NCI-H345 treated with DMSO at 0.1 percent for 48 hours (cell line): Measurements from ENCODE around the gene SLC6A13.
"Not testable (repeated sequence)": the region's sequence is repeated elsewhere in the genome, so short reads cannot be mapped to it uniquely, and the experiment has no call there.

Experiments used
- DNase-seq: peaks from one replicate; lab custom pipeline; 2025; ENCODE audit not compliant: unreplicated experiment; lab: John Stamatoyannopoulos, UW

Gene SLC6A13

DNA sequence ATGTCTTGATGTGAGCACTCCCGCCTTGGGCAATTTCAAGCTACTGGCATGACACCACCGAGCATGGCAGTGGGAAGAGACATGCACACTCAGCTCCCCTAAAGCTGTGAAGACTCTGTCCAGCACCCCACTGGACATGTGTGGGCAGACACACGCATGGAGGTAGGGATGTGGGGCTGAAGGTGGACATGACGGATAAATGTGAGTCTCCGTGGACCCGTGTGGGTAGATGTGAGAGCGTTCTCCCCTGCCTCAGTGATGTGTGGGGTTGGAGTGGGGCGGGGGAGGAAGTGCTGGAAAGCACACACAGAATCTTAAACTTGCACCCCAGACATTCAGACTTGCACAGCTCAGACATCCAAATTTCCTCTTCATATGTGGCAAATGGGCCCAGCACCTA, 61.3 kb downstream of the SLC6A13 start:
- DNase-seq, result no peak

DNA sequence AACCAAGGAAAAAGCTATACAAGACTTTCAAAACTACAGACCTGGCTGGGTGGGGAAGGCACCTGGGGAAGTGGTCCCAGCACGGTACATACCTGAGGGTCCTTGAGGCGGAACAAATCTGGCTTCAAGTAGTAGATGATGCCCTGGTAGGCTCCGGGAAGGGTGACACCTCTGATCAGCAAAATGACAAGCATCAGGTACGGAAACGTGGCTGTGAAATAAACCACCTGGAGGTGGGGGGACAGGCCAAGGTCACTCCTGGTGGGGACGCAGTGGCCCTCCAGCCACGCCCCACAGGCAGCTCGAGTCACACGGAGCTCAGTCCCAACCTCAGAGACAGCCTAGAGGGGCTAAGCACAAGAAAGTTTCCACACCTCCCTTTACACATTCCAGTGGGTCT, 63.9 kb downstream of the SLC6A13 start:
- DNase-seq, result no peak

DNA sequence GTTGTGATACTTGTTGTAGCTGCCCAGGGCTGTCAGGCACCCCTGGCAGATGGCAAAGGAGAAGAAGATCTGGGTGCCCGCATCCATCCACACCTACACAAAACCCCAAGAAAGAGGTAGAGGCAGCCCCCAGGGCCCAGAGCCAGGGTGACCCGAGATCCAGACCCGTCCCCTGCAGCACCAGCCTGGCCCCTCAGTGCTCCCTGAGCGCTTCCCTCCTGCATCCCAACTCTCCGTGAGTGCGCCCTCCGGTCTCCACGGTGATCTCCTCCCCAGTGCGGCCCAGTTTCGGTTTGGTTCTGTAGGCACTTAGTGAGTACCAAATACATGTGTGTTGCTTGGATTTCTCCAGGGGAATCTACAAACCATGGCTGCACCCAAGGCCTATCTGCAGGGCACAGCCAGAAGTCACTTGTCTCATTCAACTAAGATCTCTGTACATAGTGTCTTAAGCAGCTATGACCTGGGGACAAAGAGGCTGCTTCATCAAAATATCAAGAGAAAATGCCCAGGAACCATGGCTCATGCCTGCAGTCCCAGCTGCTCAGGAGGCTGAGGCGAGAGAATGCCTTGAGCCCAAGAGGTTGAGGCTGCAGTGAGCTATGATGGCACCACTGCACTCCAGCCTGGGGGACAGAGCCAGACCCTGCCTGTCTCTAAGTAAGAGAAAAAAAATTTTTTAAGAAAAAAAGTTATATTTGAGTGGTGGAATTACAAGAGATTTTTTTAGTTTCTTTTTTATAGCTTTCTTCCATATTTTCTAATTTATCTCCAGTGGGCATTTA, 64.5 kb downstream of the SLC6A13 start:
- no peak for DNase-seq

DNA sequence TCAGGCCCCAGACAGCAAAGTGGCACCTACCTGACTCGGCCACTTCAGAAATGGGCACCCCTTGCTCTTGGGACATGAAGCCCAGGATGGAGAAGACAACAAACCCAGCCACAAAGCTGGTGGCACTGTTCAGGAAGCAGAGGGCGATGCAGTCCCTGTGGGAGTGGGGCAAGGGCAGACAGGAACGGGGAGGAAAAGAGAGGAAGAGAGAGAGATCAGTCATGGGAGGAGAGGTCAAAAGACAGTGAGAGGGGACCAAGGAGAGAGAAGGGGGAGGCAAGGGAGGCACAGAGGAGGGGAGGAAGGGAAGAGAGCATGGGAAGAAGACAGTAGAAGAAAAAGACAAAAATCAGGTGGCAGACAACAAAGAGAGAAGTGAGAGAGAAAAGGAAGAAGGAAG, 65.3 kb downstream of the SLC6A13 start:
- DNase-seq, result no peak

DNA sequence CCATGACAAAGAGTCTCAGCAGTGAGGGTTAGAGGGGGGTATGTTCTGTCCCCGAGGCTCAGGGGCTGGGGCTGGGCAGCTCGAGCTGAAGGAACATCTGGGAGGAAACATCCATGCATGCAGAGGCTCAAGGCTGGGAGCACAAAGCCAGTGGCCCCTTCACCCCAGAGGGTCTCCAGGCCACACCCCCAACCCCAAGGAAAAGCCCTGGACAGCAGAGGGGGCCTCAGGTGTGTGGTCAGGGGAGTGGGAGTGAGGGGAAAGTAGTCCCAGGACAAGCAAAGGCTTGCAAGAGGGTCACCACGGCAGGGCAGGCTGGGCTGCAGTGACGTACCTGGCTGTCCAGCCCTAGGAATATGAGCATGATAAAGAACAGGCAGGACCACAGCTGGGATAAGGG, 66.2 kb downstream of the SLC6A13 start:
- DNase-seq, result no peak

DNA sequence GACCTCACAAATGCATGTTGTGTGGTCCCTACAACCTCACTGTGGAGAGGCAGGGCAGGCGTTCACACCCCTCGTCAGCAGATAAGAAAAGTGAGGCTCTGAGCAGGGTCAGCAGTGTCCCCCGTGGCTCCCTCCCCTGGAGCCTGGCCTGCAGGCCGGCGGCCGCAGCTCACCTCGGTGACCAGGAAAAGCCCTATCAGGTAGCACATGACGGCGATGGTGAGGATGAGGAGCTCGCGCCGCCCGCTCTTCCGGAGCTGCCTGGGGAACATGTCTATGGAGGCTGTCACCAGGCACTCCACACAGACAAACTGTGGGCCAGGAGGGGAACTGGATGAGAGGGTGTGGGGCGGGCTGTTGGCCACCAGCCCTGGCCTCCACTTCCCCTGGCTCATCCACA, 66.7 kb downstream of the SLC6A13 start:
- DNase-seq, result no peak

DNA sequence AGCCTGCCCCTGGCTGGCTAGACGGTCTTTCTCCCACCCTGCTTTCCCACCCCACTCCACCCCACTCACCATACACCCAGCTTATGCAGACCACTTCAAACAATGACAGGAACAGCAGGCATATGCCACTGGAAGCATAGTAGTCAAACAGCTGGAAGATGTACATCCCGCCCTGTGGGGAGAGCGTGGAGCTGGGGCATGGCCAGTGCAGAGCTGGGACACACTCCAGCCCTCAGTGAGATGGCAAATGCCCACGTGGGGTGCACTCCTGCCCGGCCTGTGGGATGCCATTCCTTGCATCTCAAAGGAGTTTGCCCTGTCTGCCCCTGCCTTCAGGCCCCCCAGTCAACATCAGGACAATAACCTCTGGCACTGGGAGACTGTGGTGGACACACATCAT, 67.5 kb downstream of the SLC6A13 start:
- DNase-seq, result no peak

DNA sequence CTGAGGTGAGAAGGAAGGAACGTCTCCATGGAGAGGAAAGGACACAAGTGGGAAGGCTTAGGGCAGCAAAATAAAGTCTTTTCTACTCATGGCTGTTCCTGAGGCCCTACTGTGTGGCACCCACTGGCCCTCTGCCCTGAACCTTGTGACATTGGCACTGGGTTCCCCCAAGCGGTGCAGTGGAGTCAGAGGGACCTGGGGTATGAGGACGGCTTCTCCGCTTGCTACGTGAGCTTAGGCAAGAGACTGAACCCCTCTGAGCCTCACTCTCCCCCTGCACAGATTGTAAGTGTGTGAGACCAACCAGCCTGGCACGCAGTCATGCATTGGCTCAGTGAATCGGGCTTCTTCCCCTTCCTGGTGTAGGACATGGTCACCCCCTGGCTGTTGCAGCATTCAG, 68.4 kb downstream of the SLC6A13 start:
- no peak for DNase-seq

DNA sequence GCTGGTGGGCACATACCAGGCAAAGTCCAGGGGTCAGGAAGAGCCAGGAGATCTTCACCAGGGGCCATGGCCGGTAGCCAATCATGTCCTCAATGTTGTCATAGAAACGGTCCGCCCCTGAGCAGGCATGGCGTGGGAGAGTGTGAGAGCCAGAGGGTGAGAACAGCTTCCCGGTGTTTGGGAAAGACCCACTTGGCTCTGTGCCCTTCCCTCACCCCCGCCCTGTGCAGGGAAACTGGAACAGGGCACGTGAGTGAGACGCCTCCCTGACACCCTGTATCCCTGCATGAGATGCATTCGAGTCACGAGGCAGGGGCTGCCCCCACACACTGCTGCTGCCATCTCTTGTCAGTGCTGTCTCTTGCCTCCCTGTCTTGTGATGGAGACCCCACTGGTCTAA, 69.4 kb downstream of the SLC6A13 start:
- no peak for DNase-seq

DNA sequence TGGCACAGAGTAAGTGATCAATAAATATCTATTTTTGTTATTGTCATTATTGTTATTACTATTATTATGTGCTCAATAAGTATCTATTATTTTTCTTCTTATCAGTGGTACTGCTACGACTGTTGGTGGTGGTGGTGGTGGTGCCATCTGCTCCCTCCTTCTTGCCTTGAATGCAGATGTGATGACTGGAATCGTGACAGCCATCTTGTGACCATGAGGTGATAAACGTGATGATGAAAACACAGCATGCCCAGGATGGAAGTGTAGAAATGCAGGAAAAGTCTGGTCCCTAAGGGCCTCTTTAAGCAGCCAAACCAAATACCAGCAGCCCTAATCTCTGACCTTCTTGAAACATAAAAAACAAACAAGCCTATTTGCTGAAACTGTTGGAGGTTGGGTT, 71.1 kb downstream of the SLC6A13 start:
- DNase-seq, result no peak

DNA sequence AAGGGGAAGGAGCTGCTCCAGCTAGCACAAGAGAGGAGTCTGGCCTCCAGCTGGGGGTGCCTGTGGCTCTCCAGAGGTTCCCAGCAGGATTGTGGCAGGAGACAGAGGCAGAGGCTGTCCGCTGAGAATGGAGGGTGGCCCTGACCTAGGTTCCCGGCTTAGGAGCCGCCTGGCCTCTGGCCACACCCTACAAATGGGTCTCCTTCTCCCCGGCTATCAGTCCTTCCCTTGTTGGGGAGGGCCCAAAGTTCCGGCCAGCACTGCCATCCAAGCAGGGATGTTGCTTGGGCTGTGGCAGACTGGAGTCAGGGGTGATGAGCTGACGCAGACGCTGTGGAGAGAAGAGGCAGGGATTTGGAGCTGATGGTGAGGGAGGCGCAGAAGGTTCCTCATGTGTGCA, 71.8 kb downstream of the SLC6A13 start:
- no peak for DNase-seq

DNA sequence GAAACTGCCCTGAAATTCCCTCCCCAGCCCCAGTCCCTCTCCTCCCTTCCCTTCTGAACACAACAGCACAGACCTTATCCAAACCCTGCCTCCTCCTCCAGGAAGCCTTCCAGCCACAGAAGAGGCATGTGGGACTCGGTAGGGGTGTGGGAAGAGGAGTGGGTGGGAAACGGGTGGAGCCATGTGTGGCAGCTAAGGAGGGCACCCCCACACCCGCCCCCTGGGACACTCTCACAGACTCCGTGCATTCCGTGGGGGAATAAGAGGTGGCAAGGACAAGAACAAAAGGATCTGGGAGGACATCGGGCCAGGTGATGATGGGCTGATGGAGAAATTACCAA, 73.0 kb downstream of the SLC6A13 start:
- no peak for DNase-seq

DNA sequence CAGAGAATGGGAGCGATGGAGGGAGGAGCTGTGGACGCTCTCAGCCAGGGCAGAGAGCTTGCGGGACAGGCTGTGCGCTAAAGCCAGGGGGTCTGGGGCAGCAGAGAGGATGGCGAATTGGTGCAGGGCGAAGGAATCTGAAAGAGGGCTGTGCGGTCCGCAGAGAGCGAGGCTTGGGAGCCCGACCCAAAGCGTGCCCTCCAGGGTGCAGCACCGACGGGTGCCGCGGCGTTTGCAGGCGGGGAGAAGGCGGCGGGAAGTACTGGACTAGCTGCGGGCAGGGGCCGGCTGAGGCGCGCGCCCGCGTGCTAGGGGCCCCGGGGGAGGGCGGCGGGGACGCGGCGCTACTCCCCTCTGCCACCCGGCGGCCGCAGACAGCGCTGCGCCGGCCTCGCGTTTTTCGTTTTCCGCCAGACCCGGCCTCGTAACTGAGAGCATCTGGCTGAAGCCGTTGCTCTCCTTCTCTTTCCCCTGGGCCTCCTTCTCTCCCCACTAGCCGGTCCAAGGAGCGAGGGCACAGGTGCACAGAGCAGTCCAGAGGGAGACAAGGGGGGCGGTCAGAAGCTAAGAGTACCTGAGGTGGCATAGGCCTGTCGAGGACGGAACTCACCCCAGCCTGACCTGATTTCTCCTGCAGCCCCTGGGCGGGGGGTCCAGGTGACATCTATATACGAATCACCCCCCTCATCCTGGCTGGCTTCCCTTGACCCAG, 73.6 kb downstream of the SLC6A13 start:
- no peak for DNase-seq

DNA sequence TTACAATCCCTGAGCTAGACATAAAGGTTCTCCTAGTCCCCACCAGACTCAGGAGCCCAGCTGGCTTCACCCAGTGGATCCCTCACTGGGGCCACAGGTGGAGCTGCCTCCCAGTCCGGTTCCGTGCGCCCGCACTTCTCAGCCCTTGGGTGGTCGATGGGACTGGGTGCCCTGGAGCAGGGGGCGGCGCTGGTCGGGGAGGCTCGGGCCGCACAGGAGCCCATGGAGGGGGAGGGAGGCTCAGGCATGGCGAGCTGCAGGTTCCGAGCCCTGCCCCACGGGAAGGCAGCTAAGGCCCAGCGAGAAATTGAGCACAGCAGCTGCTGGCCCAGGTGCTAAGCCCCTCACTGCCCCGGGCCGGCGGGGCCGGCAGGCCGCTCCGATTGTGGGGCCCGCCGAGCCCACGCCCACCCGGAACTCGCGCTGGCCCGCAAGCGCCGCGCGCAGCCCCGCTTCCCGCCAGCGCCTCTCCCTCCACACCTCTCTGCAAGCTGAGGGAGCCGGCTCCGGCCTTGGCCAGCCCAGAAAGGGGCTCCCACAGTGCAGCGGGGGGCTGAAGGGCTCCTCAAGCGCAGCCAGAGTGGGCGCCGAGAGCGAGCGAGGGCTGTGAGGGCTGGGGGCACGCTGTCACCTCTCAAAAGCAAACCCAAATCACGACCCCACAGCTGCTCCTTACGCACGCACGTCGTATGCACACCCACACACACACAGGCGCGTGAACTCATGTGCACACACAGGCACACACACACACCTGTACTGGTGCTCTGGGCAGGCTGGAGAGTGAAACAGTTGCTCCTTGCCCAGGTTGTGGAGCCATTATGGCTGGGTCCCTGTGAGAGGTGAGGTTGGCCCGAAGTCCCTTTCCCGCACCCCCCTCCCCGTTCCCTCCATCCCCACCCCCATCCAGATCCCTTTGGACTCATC, 74.4 kb downstream of the SLC6A13 start:
- DNase-seq, result not testable (repeated sequence)

DNA sequence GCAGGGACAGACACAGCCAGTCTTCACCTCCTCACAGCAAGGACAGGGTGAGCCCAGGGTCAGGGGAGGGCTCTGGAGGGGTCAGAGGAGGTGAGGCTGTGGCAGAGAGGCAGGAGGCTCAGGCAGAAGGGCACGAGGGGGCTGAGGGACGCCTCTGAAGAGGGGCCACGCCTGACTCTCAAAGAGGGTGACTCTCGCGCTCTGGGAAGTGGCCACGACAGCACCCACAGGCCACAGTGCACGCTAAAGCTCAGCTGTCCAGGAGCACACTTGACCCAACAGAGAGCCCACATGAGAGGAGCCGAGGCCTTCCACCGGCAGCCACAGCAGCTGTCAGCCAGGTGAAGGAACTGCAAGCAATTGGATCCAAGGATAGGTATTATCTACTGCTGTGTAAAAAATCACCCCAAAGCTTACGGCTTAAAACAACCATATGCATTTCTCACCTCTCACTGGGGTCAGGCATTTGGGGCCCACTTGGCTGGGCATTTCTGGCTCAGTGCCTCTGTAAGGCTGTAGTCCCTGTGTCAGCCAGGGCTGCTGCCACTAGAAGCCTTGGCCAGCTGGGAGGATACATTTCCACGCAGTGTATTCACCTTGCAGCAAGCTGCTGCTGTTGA, 76.5 kb downstream of the SLC6A13 start:
- no peak for DNase-seq

DNA sequence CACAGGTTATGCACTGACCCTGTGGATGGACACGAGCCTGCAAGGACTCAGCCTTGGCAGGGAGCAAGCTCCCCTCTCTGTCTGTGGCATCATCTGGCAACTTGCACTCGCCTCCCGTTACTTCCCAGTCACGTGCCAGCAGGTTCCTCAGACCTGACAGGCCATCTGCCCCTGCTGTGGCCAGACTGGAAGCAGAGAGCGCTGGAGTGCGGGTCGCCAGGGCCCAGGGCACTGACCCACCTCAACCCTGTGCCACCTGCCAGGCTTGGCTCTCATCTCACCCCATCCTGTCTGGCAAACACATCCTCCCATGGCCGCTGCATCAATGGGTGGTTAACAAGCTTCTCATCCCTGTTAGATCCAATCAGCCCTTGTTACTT, 77.1 kb downstream of the SLC6A13 start:
- no peak for DNase-seq

DNA sequence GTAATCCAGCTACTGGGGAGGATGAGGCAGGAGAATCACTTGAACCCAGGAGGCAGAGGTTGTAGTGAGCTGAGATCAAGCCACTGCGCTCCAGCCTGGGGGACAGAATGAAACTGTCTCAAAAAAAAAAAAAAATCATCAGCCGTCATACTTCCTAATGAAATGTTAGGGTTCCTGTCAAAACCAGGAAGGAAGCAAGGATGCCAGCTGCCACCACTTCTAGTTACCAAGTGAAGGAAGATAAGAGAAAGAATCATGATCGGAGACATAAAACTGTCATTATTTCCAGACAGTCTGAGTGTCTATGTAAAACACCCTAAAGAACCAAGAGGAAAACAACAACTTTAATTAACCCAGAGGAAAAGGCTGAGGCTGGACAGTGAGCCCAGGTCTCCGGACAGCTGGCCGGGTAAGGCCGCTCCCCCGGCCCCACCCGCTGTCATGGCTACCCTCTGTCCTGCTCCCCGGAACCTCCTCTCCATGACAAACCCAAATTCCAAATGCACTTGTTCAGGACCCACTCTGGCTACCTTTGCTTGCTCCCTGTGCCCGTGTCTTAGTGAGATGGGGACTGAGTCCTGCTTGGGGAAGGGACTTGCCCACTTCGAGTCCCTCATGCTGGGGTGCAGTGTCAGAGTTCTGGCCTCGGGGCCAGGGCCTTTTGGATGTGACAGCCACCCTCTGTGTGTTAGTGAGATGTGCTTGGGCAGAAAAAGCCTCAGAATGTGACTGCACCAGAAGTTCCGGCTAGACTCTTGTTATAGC, 77.6 kb downstream of the SLC6A13 start:
- DNase-seq, result no peak

DNA sequence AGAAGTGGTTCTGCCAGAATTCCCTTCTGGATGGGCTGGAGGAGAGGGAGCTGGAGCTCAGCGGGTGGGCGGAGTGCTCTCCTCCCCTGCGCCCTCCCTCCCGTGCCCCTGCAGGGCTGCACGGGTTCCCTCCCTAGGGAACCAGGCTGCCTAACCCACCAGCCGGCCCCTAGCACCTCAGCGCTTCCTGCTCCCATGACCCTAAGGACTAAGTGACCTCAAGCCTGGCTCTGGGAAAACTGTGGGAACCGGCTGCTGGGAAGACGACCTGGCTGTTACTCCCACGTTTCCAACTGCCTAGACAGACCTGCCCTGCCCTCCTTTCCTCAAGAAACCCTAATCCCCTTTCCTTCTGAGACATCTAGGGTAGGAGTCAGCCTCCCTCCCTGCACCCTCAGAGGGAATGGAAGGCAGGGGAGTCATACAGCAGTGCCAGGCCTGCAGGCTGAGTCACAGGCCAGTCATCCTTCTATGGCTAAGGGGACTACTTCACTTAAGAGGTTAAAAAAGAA, 80.2 kb downstream of the SLC6A13 start:
- DNase-seq, result no peak

DNA sequence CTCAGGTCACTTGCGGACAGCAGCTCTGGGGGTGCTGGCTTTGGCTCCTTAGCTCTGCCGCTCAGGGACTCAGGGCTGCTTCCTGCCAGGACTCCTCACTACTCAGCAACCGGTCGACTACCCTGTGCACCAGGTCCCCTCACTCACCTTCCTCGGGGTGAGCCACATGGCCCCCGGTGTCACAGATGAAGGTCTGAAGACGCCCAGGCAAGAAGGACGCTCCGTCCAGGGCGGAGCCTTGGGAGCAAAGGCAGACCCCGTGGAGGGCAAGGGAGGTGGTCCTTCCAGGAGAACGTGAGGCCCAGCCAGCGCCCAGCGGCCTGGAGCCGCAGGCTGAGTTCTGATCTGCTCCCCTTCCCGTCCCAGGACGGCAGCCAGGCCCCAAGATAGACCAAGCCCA, 80.7 kb downstream of the SLC6A13 start:
- DNase-seq, result no peak

DNA sequence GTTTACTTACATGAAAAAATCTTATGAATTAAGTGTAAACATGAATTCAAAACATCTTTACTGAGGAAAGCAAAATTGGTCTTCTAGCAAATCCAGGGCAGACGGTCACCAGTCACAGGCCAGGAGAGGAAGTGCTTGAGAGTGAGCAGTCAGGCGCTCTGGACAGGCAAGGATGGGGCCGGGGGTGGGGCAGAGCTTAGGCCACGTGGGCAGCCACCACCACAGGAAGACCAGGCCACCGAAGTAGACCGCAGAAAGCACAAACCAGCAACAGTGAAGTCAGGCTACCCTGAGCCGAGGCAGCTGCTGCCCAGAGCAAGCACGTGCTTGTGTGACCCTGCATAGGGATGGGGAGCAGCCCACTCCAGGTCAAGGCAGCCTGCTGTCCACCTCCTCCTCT, 82.2 kb downstream of the SLC6A13 start:
- no peak for DNase-seq
